Lung (tissue), 12 donors: Measurements from ENCODE around the gene GRID2. TPM values are rescaled to one million over a fixed set of nuclear protein-coding genes. Genes with fewer than 3 reads are reported as not detected.
A peak's percentile ranks its signal among the peaks of the same experiment; 100 is the strongest.

Experiments used
- ATAC-seq: fragments of 200-7000 bp; cut with Tn5 transposase; one replicate; pipeline ENCODE4 v1.9.1; 2020; ENCODE audit warnings: moderate number of reproducible peaks; ENCODE audit not compliant: insufficient read depth, low FRiP score
- DNase-seq, 3 donors: peaks; one replicate each; pipeline ENCODE4 v3.0.0-alpha.2; 2013 to 2017
- H3K27ac ChIP-seq, 2 donors: one replicate each; pipeline ENCODE4 v1.5.1; 2013; ENCODE audit warnings: mild to moderate bottlenecking in 2 of 2, moderate library complexity in 2 of 2, control low read depth in 1 of 2, inconsistent platforms in 1 of 2, low read depth in 1 of 2, low read length in 1 of 2
- H3K27me3 ChIP-seq, 3 donors: one replicate each; pipeline ENCODE4 v1.5.1; 2013; ENCODE audit warnings: low read length in 2 of 3; ENCODE audit not compliant: control insufficient read depth in 3 of 3, insufficient read depth in 3 of 3
- H3K36me3 ChIP-seq, 4 donors: one replicate each; pipeline ENCODE4 v1.5.1; 2013; ENCODE audit warnings: low read length in 4 of 4, mild to moderate bottlenecking in 1 of 4, moderate library complexity in 1 of 4; ENCODE audit not compliant: control insufficient read depth in 4 of 4, insufficient read depth in 4 of 4
- H3K4me1 ChIP-seq, 5 donors: one replicate each; pipeline ENCODE4 v1.5.1; 2013; ENCODE audit warnings: low read length in 5 of 5, mild to moderate bottlenecking in 2 of 5, moderate library complexity in 1 of 5; ENCODE audit not compliant: control insufficient read depth in 5 of 5, insufficient read depth in 5 of 5
- H3K4me3 ChIP-seq: one replicate; pipeline ENCODE4 v1.5.1; 2013; ENCODE audit warnings: mild to moderate bottlenecking, control low read depth, moderate library complexity
- H3K9ac ChIP-seq, 2 donors: one replicate each; pipeline ENCODE4 v1.5.1; 2013; ENCODE audit warnings: low read length in 2 of 2, control low read depth in 1 of 2; ENCODE audit not compliant: insufficient read depth in 1 of 2
- H3K9me3 ChIP-seq, 4 donors: one replicate each; pipeline ENCODE4 v1.5.1; 2013; ENCODE audit warnings: low read length in 3 of 4, mild to moderate bottlenecking in 1 of 4, moderate library complexity in 1 of 4; ENCODE audit not compliant: control insufficient read depth in 4 of 4, insufficient read depth in 3 of 4
- WGBS, 2 donors: extraction: QIAGEN DNeasy Blood & Tissue Kit; methylation state at CpG; one replicate each; pipeline ENCODE4 v1.1.7; 2013; 5-methylcytosine and 5-hydroxymethylcytosine counted together
- polyA plus RNA-seq, 2 donors: library from polyadenylated mRNA; stranded (reverse); fragments of 200-250 nt; gene quantifications; one replicate each; pipeline ENCODE4 v1.2.1, GENCODE V29; 2013
- total RNA-seq, 2 donors: library from RNA; depleted of rRNA in 1 of 2; stranded (reverse); fragments of >200 nt in 1 of 2; gene quantifications; one replicate each; pipeline ENCODE4 v1.2.1, GENCODE V29; 2014 to 2021
- TF ChIP-seq, protein P1 (sequence below): IDR thresholded peaks from 2 replicates; pipeline ENCODE4 v1.5.1; 2012; ENCODE audit warnings: mild to moderate bottlenecking; ENCODE audit errors: control extremely low read depth, extremely low read depth
- donor health status: control.
- donor health status: control.
- donor health status: Bipolar disorder and iron deficiency.
- donor health status: healthy.
- donor health status: DM: yes; HTN: yes; CAD: no.

Gene GRID2
- total and polyA plus RNA-seq, 4 donors: 0.09 to 1.3 TPM; not detected in 2

GRCh38 chr4:92497141-92497540 lies 193.4 kb downstream of the GRID2 start:
- DNase-seq: no peak
- TF ChIP-seq, protein P1, sequence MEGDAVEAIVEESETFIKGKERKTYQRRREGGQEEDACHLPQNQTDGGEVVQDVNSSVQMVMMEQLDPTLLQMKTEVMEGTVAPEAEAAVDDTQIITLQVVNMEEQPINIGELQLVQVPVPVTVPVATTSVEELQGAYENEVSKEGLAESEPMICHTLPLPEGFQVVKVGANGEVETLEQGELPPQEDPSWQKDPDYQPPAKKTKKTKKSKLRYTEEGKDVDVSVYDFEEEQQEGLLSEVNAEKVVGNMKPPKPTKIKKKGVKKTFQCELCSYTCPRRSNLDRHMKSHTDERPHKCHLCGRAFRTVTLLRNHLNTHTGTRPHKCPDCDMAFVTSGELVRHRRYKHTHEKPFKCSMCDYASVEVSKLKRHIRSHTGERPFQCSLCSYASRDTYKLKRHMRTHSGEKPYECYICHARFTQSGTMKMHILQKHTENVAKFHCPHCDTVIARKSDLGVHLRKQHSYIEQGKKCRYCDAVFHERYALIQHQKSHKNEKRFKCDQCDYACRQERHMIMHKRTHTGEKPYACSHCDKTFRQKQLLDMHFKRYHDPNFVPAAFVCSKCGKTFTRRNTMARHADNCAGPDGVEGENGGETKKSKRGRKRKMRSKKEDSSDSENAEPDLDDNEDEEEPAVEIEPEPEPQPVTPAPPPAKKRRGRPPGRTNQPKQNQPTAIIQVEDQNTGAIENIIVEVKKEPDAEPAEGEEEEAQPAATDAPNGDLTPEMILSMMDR: no peak
- Histone ChIP-seq H3K27me3 (no peaks in the 10 kb centered on the region), H3K9ac (no peak overlapping the region), H3K9me3 (no peaks in the 10 kb centered on the region), H3K27ac (no peak overlapping the region), H3K4me1 (no peaks in the 10 kb centered on the region), H3K4me3 (no peak overlapping the region), H3K36me3 (no peaks in the 10 kb centered on the region)
- 61 to 71% methylated on average over 1 of the region's 1 CpG for WGBS, 2 donors
- ATAC-seq: no peak

DNA sequence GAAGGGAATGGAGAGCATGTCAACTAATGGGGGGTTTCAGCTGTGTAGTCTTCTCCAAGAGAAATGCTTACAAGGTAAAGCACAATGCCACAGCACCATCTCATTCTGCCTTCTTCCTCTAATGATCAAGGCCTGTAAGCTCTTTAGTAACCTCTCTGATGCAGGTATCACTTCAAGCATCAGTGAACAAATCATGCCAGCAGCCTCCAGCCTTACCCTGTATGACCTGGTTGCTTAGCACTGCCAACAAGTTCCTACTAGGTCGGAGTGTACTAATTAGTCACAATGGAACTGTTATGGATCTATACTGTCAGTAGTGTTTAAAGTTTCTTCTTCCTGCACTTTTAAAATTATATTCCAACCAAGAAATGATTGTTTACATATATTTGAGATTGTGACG lies 197.7 kb downstream of the GRID2 start:
- Histone ChIP-seq H3K4me3 (no peak overlapping the region), H3K9me3 (no peaks in the 10 kb centered on the region), H3K27ac (no peak overlapping the region), H3K36me3 (no peaks in the 10 kb centered on the region), H3K4me1 (no peaks in the 10 kb centered on the region), H3K9ac (no peak overlapping the region), H3K27me3 (no peaks in the 10 kb centered on the region)
- TF ChIP-seq, protein P1: no peak
- DNase-seq: no peak
- WGBS, 2 donors: 69 to 71% methylated on average over 2 of the region's 2 CpGs
- ATAC-seq: no peak

DNA sequence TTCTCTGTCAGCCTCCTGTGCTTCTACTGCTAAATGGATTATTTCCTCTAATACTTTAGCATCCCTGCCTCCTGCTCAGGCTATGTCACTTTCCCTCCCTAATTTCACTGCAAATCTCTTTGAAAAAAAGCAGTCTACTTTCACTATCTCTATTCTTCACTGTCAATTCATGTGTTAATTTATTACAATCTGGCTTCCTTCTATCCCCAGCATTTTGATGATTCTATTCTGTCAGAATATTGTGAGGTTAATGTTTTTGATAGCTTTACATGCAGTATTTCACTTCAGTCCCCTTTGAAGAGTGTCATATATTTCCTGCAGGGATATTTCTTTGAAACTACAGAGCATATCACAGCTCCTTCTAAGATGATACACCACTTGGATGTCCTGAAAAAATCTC lies 203.2 kb downstream of the GRID2 start:
- Histone ChIP-seq H3K4me1 (no peaks in the 10 kb centered on the region), H3K4me3 (no peak overlapping the region), H3K9ac (no peak overlapping the region), H3K9me3 (peaks cover 0 to 7% (median 0%) of the 10 kb centered on the region in 4 donors), H3K36me3 (no peaks in the 10 kb centered on the region), H3K27me3 (no peaks in the 10 kb centered on the region), H3K27ac (no peak overlapping the region)
- DNase-seq (no peak), ATAC-seq (no peak)
- TF ChIP-seq, protein P1: no peak

DNA sequence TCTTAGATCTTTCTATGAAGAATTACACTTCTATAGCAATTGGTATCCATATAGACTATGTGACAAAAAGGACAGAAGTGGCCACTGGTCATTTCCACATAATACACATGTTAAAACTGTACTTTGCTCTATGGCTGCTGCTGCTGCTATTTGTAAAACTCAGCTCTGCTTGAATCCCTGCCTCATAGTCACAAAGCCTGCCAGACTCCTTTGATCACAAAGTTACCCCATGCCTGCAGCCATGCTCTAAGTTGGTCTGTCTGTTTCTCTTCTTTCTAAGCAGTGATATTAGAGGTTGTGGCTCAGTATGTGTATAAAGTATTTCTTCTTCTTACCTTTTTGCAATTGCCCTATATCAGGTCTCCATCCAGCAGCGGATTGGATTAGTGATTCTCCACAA lies 210.9 kb downstream of the GRID2 start:
- Histone ChIP-seq H3K27ac (no peak overlapping the region), H3K27me3 (no peaks in the 10 kb centered on the region), H3K9me3 (peaks cover 0 to 3% (median 0%) of the 10 kb centered on the region in 4 donors), H3K4me1 (no peaks in the 10 kb centered on the region), H3K4me3 (no peak overlapping the region), H3K36me3 (no peaks in the 10 kb centered on the region), H3K9ac (no peak overlapping the region)
- ATAC-seq: no peak
- peak; percentile 13 to 62 (median 17) for DNase-seq
- WGBS, 2 donors: 87 to 95% methylated on average over 1 of the region's 1 CpG
- TF ChIP-seq, protein P1: no peak
